K562 (cell line): Measurements from ENCODE around the gene SUMF2. TPM values are rescaled to one million over a fixed set of nuclear protein-coding genes. Genes with fewer than 3 reads are reported as not detected.
A peak's percentile ranks its signal among the peaks of the same experiment; 100 is the strongest.

ENCODE experiments used
- ATF4 ChIP-seq: fragments of 450-650 bp; formaldehyde crosslinking; IDR thresholded peaks from 2 replicates; pipeline ENCODE4 v1.4.0; 2022; ENCODE audit warnings: mild to moderate bottlenecking, moderate library complexity
- CHD1 ChIP-seq: fragments of 200-600 bp; sonication (generic); IDR thresholded peaks from one replicate; pipeline ENCODE4 v1.6.1; 2012; ENCODE audit warnings: mild to moderate bottlenecking, moderate library complexity, low read length, inconsistent platforms
- FOXK2 ChIP-seq, 2 experiments: fragments of 450-650 bp; IDR thresholded peaks in 1 of 2; conservative IDR thresholded peaks in 1 of 2; 2 replicates each; pipeline ENCODE4 v1.6.1; 2016; ENCODE audit warnings: low read depth in 2 of 2, mild to moderate bottlenecking in 1 of 2
- GABPA ChIP-seq: fragments of 200-800 bp; sonication (Bioruptor generic); conservative IDR thresholded peaks from 2 replicates; pipeline ENCODE4 v1.6.1; 2016; ENCODE audit warnings: low read depth, missing genetic modification characterization, missing compliant biosample characterization
- MLX ChIP-seq, 2 experiments: fragments of 450-650 bp in 1 of 2; sonication (generic) in 1 of 2; formaldehyde crosslinking; conservative IDR thresholded peaks; 2 replicates each; pipeline versions ENCODE4 v1.4.0 to v1.8.1; 2020 to 2022; ENCODE audit warnings: mild to moderate bottlenecking in 1 of 2, missing genetic modification reagents in 1 of 2
- NBN ChIP-seq: fragments of 450-650 bp; IDR thresholded peaks from 2 replicates; pipeline ENCODE4 v1.6.1; 2016; ENCODE audit warnings: low read depth, mild to moderate bottlenecking
- SMARCE1 ChIP-seq: fragments of 450-650 bp; IDR thresholded peaks from 2 replicates; pipeline ENCODE4 v1.7.1; 2016; ENCODE audit warnings: mild to moderate bottlenecking
- YBX1 ChIP-seq: fragments of 450-650 bp; IDR thresholded peaks from 2 replicates; pipeline ENCODE4 v1.7.1; 2016; ENCODE audit warnings: mild to moderate bottlenecking
- ZBTB17 ChIP-seq: fragments of 450-650 bp; formaldehyde crosslinking; IDR thresholded peaks from 2 replicates; pipeline ENCODE4 v1.4.0; 2020; ENCODE audit warnings: mild to moderate bottlenecking
- ZFP1 ChIP-seq: fragments of 450-650 bp; formaldehyde crosslinking; IDR thresholded peaks from 2 replicates; pipeline ENCODE4 v1.4.0; 2020; ENCODE audit warnings: mild to moderate bottlenecking, mixed read lengths
- ZNF282 ChIP-seq: sonication (generic); formaldehyde crosslinking; IDR thresholded peaks from 2 replicates; pipeline ENCODE4 v1.8.1; 2023; ENCODE audit warnings: missing genetic modification reagents
- ZNF639 ChIP-seq, 2 experiments: fragments of 200-800 bp in 1 of 2; sonication (Bioruptor generic) in 1 of 2; sonication (generic) in 1 of 2; formaldehyde crosslinking in 1 of 2; IDR thresholded peaks in 1 of 2; conservative IDR thresholded peaks in 1 of 2; 2 replicates each; pipeline versions ENCODE4 v1.5.0 to v1.6.1; 2016 to 2020; ENCODE audit warnings: missing compliant biosample characterization in 1 of 2, missing genetic modification characterization in 1 of 2, missing genetic modification reagents in 1 of 2
- polyA plus RNA-seq, 8 experiments: library from polyadenylated mRNA; depleted of rRNA in 4 of 8; stranded (reverse) in 5 of 8; unstranded in 3 of 8; fragments of >200 nt; fragmentation: Nextera tagmentation in 2 of 8; fragmentation: Illumina TruSeq in 1 of 8; extraction: Ambion mirVana in 2 of 8; extraction: Trizol in 1 of 8; gene quantifications; 2 replicates each; pipeline versions ENCODE4 v1.2.1 to v1.2.3, GENCODE V29; 2011 to 2014; ENCODE audit warnings: inconsistent platforms in 1 of 8, missing spikeins in 1 of 8
- total RNA-seq, 7 experiments: library from RNA; depleted of rRNA in 6 of 7; stranded (reverse); fragments of >200 nt in 6 of 7; fragmentation: Illumina TruSeq in 2 of 7; extraction: Trizol in 2 of 7; gene quantifications; 2 replicates each; pipeline versions ENCODE4 v1.2.1 to v1.2.3, GENCODE V29; 2011 to 2021; ENCODE audit warnings: low replicate concordance in 1 of 7

Gene SUMF2
- total and polyA plus RNA-seq, 9 of the 15 experiments (the other 6 are each of a cell fraction or from before 2014, with no cell fraction given): 39.0 to 113 (median 67.7) TPM

GRCh38 chr7:56051339-56052191 is 12.5 kb upstream of the SUMF2 start, which contains the start of the genes CCT6A and PSPH (continued):
- TF ChIP-seq ZNF639 (CRISPR knock-in tag; conservative IDR thresholded peaks at IDR 0.05 in 1 of 2, IDR thresholded peaks at IDR 0.05 in 1 of 2): peak in 1 of 2 experiments; percentile 89; a peak in 2 of 4 replicates
- no peak for TF ChIP-seq ZNF282
- TF ChIP-seq NBN: no peak; the same call in 1 of the 2 replicates
- peak; percentile 51; the same call in 1 of the 2 replicates for TF ChIP-seq ZBTB17 (CRISPR knock-in tag)
- TF ChIP-seq GABPA (tag): peak; percentile 64
- 0 out of 2 replicates have a peak, but pooled peaks have one; percentile 60 for TF ChIP-seq SMARCE1
- TF ChIP-seq CHD1: peak; percentile 94
- peak in 1 of 2 experiments; percentile 23; a peak in 1 of 4 replicates for TF ChIP-seq FOXK2 (conservative IDR thresholded peaks at IDR 0.05 in 1 of 2, IDR thresholded peaks at IDR 0.05 in 1 of 2; ENCODE audit: low read depth in 2 of 2)
- no peak for TF ChIP-seq MLX (CRISPR knock-in tag; conservative IDR thresholded peaks at IDR 0.05)
- TF ChIP-seq ZFP1 (CRISPR knock-in tag): no peak
- no peak for TF ChIP-seq ATF4 (CRISPR knock-in tag)
- no peak for TF ChIP-seq YBX1
